HG03442 (cell line): ENCODE results near the gene FAM117B.
"Not testable (repeated sequence)": the region's sequence is repeated elsewhere in the genome, so short reads cannot be mapped to it uniquely, and the experiment has no call there.

Experiments used
- ATAC-seq: cut with Tn5 transposase; IDR thresholded peaks from one replicate; pipeline ENCODE4 v1.9.1; 2021; ENCODE audit warnings: mild to moderate bottlenecking, moderate library complexity; ENCODE audit not compliant: unreplicated experiment

FAM117B gene

GRCh38 chr2:202807431-202808138, 172.8 kb downstream of the FAM117B start:
- ATAC-seq = not testable (repeated sequence)

GRCh38 chr2:202808754-202809153, 174.0 kb downstream of the FAM117B start:
- ATAC-seq = no peak

- no peak for ATAC-seq
These were observed 178.6 kb downstream of the FAM117B start for GRCh38 chr2:202813387-202813786.

- ATAC-seq = no peak
These were observed 179.5 kb downstream of the FAM117B start for GRCh38 chr2:202814226-202814625.

- ATAC-seq = no peak
These were observed 181.0 kb downstream of the FAM117B start for GRCh38 chr2:202815548-202816360.

GRCh38 chr2:202817771-202818170, 183.0 kb downstream of the FAM117B start:
- ATAC-seq = no peak

GRCh38 chr2:202818321-202818720, 183.6 kb downstream of the FAM117B start:
- no peak for ATAC-seq
